HepG2 (cell line): ENCODE measurements around the gene GOLGB1.

Experiments used
- ATF2 ChIP-seq: sonication (generic); formaldehyde crosslinking; IDR thresholded peaks from 2 replicates; pipeline ENCODE4 v1.4.0; 2020; ENCODE audit warnings: missing genetic modification reagents
- CTCF ChIP-seq: sonication (generic); formaldehyde crosslinking; IDR thresholded peaks from 2 replicates; pipeline ENCODE4 v1.5.0; 2020; ENCODE audit warnings: mild to moderate bottlenecking, missing genetic modification reagents, moderate library complexity
- EP300 ChIP-seq, 3 experiments: sonication (generic) in 1 of 3; formaldehyde crosslinking in 1 of 3; IDR thresholded peaks; 2 replicates each; pipeline versions ENCODE4 v1.5.1 to v1.6.1; 2011 to 2020; ENCODE audit warnings: low read depth in 2 of 3, low read length in 2 of 3, borderline replicate concordance in 1 of 3, improper control_type of control experiment in 1 of 3, mild to moderate bottlenecking in 1 of 3, missing genetic modification reagents in 1 of 3, moderate library complexity in 1 of 3
- JUND ChIP-seq: sonication (generic); formaldehyde crosslinking; IDR thresholded peaks from 2 replicates; pipeline ENCODE4 v1.8.0; 2022; ENCODE audit warnings: mild to moderate bottlenecking, missing genetic modification reagents
- RFX1 ChIP-seq: fragments of 450-650 bp; IDR thresholded peaks from 2 replicates; pipeline ENCODE4 v1.6.1; 2017
- SALL2 ChIP-seq: sonication (generic); formaldehyde crosslinking; IDR thresholded peaks from 2 replicates; pipeline ENCODE4 v1.8.1; 2023; ENCODE audit warnings: mild to moderate bottlenecking, missing genetic modification reagents, inconsistent platforms
- SMAD1 ChIP-seq: sonication (generic); formaldehyde crosslinking; IDR thresholded peaks from 2 replicates; pipeline ENCODE4 v1.4.0; 2020; ENCODE audit warnings: missing genetic modification reagents, low read depth, mild to moderate bottlenecking, borderline replicate concordance
- SMYD3 ChIP-seq: sonication (generic); formaldehyde crosslinking; IDR thresholded peaks from 2 replicates; pipeline ENCODE4 v1.8.1; 2023; ENCODE audit warnings: mild to moderate bottlenecking, missing genetic modification reagents
- TRIM24 ChIP-seq: sonication (generic); formaldehyde crosslinking; IDR thresholded peaks from 2 replicates; pipeline ENCODE4 v1.8.0; 2022; ENCODE audit warnings: mild to moderate bottlenecking, missing genetic modification reagents
- ZFX ChIP-seq: sonication (generic); formaldehyde crosslinking; IDR thresholded peaks from 2 replicates; pipeline ENCODE4 v1.4.0; 2020; ENCODE audit warnings: mild to moderate bottlenecking, low read depth, missing genetic modification reagents, moderate library complexity
- ZNF496 ChIP-seq: sonication (generic); formaldehyde crosslinking; IDR thresholded peaks from 2 replicates; pipeline ENCODE4 v1.8.1; 2023; ENCODE audit warnings: mild to moderate bottlenecking, moderate library complexity, missing genetic modification reagents; ENCODE audit not compliant: insufficient replicate concordance

- TF ChIP-seq ZFX (CRISPR knock-in tag) (no peak), ZNF496 (CRISPR knock-in tag) (no peak), ATF2 (CRISPR knock-in tag) (no peak), JUND (no peak), CTCF (CRISPR knock-in tag) (no peak), SALL2 (no peak), TRIM24 (CRISPR knock-in tag) (no peak), EP300 (IDR thresholded peaks at IDR 0.05; ENCODE audit: low read depth in 2 of 2, low read length in 2 of 2) (no peak), EP300 (CRISPR knock-in tag; IDR thresholded peaks at IDR 0.05; ENCODE audit: borderline replicate concordance) (no peak), RFX1 (no peak), SMAD1 (CRISPR knock-in tag) (no peak), SMYD3 (CRISPR knock-in tag) (no peak)
Measured at GRCh38 chr3:121645054-121645453, 104.5 kb downstream of the GOLGB1 start.
